GM12891 (cell line): ENCODE data around the gene USP4.
A peak's percentile ranks its signal among the peaks of the same experiment; 100 is the strongest.
"Not testable (repeated sequence)": the region's sequence is repeated elsewhere in the genome, so short reads cannot be mapped to it uniquely, and the experiment has no call there.

Source experiments
- DNase-seq: peaks from one replicate; pipeline ENCODE4 v3.0.0; 2011; ENCODE audit warnings: low spot score; ENCODE audit not compliant: insufficient read length
- FAIRE-seq: peaks from 2 replicates; lab custom pipeline; 2011; peaks lifted over from hg19 to GRCh38; lab: Jason Lieb, UNC
- PAX5 ChIP-seq: IDR thresholded peaks from 2 replicates; pipeline ENCODE4 v1.6.1; 2011; ENCODE audit warnings: low read length, moderate library complexity, mild to moderate bottlenecking; ENCODE audit not compliant: insufficient read depth, severe bottlenecking
- POLR2A ChIP-seq: IDR thresholded peaks from 2 replicates; pipeline ENCODE4 v1.6.1; 2011; ENCODE audit warnings: low read depth, low read length, control low read depth
- POLR2AphosphoS5 ChIP-seq: IDR thresholded peaks from 2 replicates; pipeline ENCODE4 v1.6.1; 2011; ENCODE audit warnings: low read depth, low read length, control low read depth
- POU2F2 ChIP-seq: IDR thresholded peaks from 2 replicates; pipeline ENCODE4 v1.6.1; 2011; ENCODE audit warnings: low read depth, mild to moderate bottlenecking, control low read depth, low read length, moderate library complexity
- SPI1 ChIP-seq: IDR thresholded peaks from 2 replicates; pipeline ENCODE4 v1.6.1; 2011; ENCODE audit warnings: low read depth, low read length, control low read depth
- TAF1 ChIP-seq: IDR thresholded peaks from 2 replicates; pipeline ENCODE4 v1.6.1; 2011; ENCODE audit warnings: low read depth, low read length, control low read depth

Gene USP4

GRCh38 chr3:49329186-49329585 lies 10.7 kb downstream of the USP4 start:
- FAIRE-seq (no peak), DNase-seq (no peak)
- no peak for TF ChIP-seq POLR2AphosphoS5

GRCh38 chr3:49328350-49328749 lies 11.5 kb downstream of the USP4 start:
- DNase-seq, FAIRE-seq: not testable (repeated sequence)

GRCh38 chr3:49327485-49327884 lies 12.4 kb downstream of the USP4 start:
- FAIRE-seq, result peak; percentile 38
- no peak for DNase-seq
- TF ChIP-seq PAX5 (no peak), TAF1 (no peak), SPI1 (no peak), POLR2AphosphoS5 (no peak), POU2F2 (no peak), POLR2A (no peak)

GRCh38 chr3:49324768-49325167 lies 15.1 kb downstream of the USP4 start:
- FAIRE-seq (no peak), DNase-seq (no peak)
- TF ChIP-seq TAF1 (no peak), PAX5 (no peak), POLR2AphosphoS5 (no peak), POU2F2 (no peak), SPI1 (no peak)

GRCh38 chr3:49316696-49317457 lies 23.0 kb downstream of the USP4 start:
- no peak for FAIRE-seq
- DNase-seq, result no peak
- TF ChIP-seq POLR2A (no peak), TAF1 (no peak), POU2F2 (no peak), PAX5 (no peak), POLR2AphosphoS5 (no peak), SPI1 (no peak)

- peak; percentile 80 for FAIRE-seq
- no peak for TF ChIP-seq TAF1
- TF ChIP-seq SPI1, result no peak
- TF ChIP-seq POLR2AphosphoS5, result no peak
- no peak for TF ChIP-seq POU2F2
- DNase-seq, result no peak
Observed at GRCh38 chr3:49313896-49314688, 25.8 kb downstream of the USP4 start.

- FAIRE-seq (no peak), DNase-seq (no peak)
- TF ChIP-seq PAX5, result no peak
- TF ChIP-seq SPI1, result no peak
- no peak for TF ChIP-seq POLR2A
- no peak for TF ChIP-seq POLR2AphosphoS5
- no peak for TF ChIP-seq TAF1
- no peak for TF ChIP-seq POU2F2
Observed at GRCh38 chr3:49311283-49311682, 28.6 kb downstream of the USP4 start.

GRCh38 chr3:49310677-49311076 lies 29.2 kb downstream of the USP4 start:
- DNase-seq, result no peak

GRCh38 chr3:49305608-49306007 lies 34.2 kb downstream of the USP4 start:
- TF ChIP-seq POLR2A, result no peak
- TF ChIP-seq SPI1, result no peak
- no peak for TF ChIP-seq PAX5
- TF ChIP-seq POLR2AphosphoS5, result no peak
- TF ChIP-seq POU2F2, result no peak
- TF ChIP-seq TAF1, result no peak
- no peak for FAIRE-seq
- no peak for DNase-seq

More at GRCh38 chr3:49310677-49311076, 29.2 kb downstream of the USP4 start:
- TF ChIP-seq PAX5 (no peak), POLR2AphosphoS5 (no peak), TAF1 (no peak), SPI1 (no peak), POU2F2 (no peak), POLR2A (no peak; the same call in 1 of the 2 replicates)
- no peak for FAIRE-seq

- TF ChIP-seq SPI1 (no peak), POU2F2 (no peak), POLR2A (no peak), PAX5 (no peak), TAF1 (no peak), POLR2AphosphoS5 (no peak)
- DNase-seq (no peak), FAIRE-seq (no peak)
Observed at GRCh38 chr3:49302613-49303012, 37.2 kb downstream of the USP4 start.
